ENCODE data around the gene NUP153.

The NUP153 gene

DNA sequence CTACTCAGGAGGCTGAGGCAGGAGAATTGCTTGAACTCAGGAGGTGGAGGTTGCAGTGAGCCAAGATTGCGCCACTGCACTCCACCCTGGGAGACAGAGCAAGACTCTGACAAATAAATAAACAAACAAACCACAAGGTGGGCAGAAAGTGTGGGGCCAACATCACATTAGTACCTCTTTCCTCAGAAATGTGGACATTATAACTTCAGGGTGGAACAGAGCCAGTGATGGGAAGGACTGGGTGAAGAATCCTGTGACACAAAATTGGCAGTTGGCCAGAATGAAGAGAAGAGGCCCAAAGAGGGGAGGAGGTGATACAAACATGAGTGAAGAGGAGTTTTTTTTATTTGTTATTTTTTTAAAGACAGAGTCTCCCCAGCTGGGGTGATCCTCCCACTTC, 50.6 kb downstream of the NUP153 start:
- DNase-seq, result no peak

DNA sequence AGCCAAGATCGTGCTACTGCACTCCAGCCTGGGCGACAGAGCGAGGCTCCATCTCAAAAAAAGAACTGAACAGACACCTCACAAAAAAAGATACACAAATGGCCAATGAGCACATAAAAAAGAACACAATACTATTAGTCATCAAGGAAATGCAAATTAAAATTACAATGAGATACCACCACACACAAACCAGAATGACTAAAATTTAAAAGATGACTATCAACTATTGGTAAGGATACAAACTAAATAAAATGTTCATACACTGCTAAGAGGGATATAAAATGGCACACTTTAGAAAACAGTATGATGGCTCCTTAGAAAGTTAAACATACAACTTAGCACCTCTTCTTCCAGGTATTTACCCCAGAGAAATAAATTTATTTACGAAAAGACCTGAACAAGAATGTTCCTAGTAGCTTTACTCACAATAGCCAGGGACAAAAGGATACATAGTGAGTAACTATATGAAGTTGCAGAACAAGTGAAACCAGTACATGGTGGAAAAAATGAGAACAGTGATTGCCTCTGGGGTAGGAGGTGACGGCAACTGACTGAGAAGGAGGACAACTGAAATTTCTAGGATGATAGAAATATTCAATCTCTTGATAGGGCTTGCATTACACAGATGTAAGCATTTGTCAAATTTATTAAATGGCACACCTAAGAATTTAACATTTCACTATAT, 53.4 kb downstream of the NUP153 start:
- no peak for DNase-seq

DNA sequence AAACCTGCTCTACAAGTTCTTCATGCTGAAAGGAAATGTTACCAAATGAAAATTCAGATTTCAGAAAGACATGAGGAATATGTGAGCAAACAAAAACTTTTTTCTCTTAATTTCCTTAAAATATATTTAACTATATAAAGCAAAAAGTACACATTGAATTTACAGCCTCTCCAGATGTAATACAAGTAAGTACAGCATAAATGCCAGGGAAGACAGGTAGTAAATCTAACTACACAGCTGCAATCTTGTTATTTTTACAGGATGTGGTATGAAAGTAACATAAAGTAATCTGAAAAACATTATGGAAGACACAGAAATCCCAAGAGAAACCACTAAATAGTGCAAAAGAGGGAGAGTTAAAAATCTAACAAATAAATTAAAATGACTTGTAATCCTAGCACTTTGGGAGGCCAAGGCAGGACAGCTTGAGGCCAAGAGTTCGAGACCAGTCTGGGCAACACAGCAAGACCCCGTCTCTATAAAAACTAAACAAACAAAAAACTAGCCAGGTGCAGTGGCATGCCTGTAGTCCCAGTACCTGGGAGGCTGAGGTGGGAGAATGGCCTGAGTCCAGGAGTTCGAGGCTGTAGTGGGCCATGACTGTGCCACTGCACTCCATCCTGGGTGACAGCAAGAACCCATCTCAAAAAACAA, 55.9 kb downstream of the NUP153 start:
- no peak for DNase-seq

DNA sequence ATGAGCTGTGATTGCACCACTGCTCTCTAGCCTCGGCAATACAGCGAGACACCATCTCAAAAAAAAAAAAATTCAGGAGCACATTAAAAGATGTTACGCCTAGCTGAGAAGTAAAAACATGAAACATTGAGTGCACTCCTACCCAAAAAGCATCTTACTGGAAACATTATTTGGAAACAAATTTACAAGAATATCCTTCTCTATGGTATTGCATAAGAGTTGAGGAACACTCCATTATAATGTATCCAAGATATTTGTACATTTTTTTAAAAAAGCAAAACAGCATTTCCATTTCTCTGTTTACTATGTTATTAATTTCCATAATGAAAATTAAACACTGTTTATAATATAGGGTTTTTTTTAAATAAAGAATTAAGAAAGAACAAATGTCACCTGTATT, 58.0 kb downstream of the NUP153 start:
- DNase-seq, result no peak

DNA sequence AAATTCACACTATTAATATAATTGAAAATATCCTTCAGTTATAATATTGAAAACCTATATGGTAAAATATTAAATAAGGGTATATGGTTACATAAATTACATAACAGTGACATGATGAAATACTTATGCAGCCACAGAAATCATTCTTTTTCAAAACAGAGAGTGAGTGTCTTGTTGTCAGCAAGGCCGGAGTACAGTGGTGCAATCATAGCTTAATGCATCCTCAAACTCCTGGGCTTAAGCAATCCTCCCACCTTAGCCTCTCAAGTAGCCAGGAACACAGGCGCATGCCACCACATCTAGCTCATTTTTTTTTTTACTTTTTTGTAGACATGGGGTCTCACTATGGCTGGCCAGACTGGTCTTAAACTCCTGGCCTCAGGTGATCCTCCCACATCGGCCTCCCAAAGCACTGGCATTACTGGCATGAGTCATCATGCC, 66.2 kb downstream of the NUP153 start:
- no peak for DNase-seq

DNA sequence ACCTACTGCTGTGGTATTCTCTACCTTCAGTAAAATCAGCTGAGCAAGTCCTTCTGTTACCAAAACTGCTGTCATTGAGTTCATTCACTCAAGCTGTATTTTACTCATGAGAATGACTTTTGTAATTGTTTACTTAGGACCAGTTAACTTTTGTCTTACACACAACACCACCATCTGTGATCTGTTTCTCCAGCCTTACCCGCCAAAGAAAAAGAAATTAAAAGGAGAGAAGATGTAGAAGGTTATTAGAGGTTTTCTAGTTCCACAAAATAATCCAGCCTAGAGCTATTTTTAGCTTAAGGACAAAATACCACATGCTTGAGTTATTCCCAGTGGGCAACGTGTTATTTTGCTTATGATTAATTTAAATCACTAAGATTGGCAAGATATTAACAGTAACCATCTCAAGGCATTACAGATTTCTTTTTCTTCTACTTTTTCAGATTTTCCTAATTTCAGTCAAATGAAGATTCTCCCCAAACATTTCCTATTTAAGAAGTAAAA, 68.5 kb downstream of the NUP153 start:
- no peak for DNase-seq

DNA sequence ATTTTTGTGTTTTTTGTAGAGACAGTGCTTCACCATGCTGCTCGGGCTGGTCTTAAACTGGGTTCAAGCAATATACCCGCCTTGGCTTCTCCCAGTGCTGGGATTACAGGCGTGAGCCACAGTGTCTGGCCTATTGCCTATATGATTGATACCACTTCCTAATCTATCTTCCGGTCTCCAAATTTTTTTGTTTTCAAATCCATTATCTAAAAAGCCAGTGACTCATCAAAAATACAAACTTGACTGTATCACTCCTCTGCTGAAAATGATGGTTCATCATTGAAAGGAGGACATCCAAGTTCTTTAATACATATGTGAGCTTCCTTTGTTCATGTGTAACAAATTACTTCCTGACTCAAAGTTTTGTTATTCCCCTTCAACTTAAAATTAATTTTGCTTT, 71.2 kb downstream of the NUP153 start:
- no peak for DNase-seq

DNA sequence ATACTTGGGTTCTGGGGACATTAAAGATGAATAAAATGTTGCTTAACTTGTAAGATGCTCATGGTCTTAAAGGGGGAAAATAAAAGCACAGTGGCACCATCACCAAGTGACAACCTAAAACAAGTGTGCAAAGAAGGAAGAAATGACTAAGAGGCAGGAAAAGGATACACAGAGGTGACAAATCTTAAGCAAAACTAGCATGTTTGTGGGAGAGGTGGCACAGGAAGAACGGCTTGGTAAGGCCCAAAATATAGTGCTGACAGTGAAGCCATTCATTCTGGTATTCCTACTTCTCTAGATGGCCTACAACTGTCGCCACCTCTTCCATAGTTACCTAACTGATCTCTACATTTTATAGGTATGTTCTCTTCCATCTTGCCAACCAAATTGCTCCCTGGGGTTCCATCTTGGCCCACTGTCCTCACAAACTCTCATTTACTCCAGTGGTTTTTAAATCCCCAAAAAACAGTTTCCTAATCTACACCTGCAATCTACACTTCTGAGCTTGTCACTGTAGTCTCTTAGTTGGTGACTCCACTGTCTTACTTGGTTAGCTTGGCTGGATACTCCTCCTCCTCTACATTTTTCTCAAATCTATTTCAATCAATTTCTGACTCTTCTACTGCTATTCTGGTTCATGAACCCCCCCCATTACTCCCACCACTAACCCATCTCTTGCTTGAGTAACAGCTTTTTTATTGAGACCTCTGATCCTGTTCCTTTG, 73.1 kb downstream of the NUP153 start:
- no peak for DNase-seq

DNA sequence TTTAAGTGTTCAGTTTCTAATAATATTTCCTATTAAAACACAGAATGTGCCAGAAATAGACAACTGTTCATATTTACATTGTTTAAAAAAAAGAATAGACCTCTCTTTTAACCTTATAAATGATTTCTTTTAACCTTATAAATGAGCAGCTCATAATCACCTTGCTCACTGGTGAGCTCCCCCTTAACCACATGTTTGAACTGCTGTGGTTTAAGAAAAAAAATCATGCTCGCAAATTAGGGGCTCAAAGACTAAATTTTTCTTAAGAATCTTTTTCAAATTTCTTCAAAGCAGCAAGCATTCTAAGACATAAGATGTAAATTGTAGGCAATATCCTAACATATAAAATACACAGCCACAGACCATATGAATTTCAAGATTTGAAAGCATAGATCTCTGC, 73.8 kb downstream of the NUP153 start:
- DNase-seq, result no peak

DNA sequence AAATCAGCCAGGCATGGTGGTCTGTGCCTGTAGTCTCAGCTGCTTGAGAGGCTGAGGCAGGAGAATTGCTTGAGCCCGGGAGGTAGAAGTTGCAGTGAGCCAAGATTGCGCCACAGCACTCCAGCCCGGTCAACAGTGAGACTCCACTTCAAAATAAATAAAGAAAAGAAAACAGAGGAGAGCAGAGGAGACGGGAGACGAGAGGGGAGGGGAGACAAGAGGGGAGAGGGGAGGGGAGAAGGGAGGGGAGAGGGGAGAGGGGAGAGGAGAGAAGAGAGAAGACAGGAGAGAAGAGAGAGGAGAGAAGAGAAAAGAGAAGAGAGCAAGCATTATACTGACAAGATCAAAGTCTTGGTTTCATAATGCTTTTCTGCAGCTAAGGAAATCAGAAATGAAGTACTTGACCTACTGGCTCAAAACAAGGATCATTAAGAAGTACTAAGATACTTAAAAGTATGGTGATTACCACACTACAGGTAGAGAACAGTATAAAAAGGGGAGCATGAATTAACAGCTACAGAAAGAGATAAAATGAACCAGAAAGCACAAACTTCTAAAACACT, 76.1 kb downstream of the NUP153 start:
- no peak for DNase-seq

DNA sequence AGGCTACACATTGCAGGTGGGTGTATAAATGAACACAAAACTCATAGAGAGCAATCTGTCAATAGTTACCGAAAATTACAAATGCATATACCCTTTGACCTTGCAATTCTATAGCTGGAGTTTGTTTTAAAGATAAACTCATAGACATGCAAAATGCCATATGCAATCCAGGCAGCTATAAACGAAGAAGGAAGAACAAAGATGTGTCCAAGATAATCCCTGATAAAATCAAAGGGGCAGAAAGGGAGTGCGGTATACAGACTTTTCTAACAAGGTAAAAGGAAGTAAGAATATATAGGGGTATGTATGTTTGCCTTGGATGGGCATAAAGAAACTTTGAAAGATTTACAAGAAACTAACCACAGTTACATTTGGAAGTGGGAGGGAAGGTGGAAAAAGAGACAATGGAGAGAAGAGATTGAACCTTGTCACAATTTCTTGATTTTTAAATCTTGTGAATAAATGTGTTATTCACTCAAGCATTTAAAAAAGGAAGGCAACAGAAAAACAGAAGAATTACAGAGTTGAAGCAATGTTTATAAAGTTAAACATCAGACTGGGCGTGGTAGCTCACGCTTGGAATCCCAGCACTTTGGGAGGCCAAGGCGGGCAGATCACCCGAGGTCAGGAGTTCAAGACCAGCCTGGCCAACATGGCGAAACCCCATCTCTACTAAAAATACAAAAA, 76.8 kb downstream of the NUP153 start:
- no peak for DNase-seq

DNA sequence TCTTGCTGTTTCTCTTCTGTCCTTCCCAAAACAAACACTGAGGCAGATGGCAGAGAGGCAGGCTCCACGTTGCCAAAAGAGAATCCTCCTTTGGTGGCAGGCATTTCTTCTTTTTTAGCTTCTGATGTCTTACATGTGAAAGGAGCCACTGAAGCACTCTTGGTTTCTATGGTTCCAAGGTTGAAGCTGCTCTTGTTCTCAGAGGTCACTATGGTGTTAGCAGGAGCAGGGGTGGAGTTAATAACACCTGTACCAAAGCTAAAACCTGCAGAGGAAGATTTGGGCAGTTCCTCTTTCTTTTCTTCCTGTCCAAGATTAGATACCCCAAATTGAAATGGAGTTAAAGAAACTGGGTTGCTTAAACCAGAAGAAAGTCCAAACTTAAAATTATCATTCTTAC, 77.9 kb downstream of the NUP153 start:
- no peak for DNase-seq

DNA sequence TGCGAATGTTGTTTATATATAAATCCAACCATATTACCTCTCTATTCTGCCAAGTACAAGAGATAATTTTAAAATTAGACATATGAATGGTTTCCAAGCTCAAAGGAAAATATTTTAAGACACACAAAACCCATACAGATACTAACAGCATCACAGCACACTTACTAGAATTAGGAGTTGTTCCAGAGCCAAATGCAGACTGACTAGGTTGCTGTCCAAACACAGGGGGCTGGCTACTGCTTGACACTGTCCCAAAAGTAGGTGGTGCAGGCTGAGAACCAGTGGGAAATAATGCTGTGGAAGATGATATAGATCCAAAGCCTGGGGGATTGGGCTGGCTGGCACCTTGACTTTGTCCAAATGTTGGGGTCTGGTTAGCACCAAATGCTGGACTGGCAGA, 82.3 kb downstream of the NUP153 start:
- DNase-seq, result no peak

DNA sequence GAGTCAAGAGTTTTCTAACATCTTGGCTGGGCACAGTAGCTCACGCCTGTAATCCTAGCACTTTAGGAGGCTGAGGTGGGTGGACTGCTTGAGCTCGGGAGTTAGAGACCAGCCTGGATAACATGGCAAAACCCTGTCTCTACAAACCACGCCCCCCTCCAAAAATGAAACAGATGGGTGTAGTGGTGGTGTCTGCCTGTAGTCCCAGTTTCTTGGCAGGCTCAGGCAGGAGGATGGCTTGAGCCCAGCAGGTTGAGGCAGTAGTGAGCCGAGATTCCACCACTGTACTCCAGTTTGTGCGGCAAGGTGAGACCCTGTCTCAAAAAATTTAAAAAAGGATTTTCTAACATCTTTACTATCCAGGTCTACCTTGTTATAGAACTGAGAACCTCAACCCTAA, 84.6 kb downstream of the NUP153 start:
- DNase-seq, result peak; percentile 33 to 38

DNA sequence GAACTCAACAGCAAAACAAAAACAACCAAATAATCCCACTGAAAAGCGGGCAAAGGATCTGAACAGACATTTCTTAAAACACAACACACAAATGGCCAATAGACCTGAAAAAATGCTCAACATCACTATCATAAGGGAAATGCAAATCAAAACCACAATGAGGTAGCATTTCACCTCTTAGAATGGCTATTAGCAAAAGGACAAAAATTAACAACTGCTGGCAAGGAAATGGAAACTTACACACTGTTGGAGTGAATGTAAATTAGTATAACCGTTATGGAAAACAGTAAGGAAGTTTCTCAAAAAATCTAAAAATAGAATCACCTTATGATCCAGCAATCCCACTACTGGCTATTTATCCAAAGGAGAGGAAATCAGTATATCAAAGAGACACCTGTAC, 85.7 kb downstream of the NUP153 start:
- no peak for DNase-seq

DNA sequence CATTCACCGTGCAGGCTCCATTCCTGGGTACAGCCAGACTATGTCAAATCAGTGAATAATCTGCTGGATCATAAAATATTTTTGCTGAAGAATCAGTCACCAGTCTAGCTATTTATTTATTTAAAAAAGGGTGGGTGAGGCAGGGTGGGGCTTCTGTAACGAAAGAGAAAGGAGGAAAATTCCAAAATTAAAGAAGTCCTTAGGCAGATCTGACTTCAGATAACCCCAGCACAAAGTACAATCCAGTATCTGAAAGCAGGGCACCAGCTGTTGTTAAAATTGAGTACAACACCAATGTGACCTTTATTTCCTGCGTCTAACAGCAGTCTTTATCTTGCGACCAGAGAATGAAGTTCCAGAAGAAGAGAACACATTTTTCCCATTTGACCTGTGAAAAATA, 90.9 kb downstream of the NUP153 start:
- no peak for DNase-seq

DNA sequence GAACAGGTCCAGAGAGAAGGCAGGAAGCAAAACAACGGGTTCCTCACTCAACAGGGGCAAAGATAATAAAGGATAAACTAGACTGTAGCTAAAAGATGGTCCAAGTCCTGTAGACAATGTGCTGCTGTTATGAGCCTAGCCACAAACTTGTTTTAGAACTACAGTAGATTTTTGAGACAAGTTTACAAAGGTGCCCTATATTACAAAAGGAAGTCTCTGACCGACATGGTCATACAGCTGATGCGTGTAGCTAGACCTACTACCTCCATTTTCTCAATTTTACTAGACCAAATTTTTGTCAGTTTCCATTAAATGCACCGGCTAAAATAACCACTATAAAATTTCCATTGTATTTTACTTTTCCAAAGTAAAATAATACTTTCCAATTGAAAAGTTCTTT, 94.7 kb downstream of the NUP153 start:
- no peak for DNase-seq

DNA sequence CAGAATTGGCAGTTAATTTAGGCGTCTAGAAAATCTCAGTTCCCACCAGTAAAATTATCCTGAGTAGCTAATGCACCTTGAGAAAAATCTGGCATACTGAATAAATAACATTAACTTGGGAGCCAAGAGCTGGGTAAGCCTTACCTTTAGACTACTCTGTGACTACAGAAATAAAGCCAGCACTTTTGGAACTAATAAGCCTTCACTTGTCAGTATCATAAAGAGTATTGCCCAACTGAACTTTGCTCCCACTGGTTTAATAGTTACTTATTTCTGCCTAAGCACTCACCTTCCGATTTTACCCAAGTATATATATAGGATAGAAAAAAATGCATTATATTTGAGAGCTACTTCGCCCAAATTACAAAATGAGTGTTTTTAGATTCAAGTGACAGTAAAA, 95.9 kb downstream of the NUP153 start:
- no peak for DNase-seq

DNA sequence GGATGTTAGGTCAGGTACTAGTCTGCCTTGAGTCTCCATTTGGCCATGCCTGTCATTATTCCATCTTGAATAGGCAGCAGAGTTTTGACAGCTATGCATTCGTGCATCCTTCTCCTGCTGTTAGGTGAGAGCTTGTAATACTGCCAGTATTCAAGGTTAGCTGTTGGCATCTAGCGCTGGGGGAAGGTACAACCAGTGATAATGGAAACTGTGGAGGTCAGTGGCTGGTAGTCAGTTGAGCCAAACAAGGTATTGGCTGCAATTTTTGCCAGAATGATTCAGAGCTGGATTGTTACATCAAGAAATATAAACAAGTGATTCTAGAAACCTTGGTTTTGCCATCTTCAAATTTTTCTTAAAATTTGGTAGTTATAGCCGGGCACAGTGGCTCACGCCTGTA, 100.1 kb downstream of the NUP153 start:
- DNase-seq, result no peak

DNA sequence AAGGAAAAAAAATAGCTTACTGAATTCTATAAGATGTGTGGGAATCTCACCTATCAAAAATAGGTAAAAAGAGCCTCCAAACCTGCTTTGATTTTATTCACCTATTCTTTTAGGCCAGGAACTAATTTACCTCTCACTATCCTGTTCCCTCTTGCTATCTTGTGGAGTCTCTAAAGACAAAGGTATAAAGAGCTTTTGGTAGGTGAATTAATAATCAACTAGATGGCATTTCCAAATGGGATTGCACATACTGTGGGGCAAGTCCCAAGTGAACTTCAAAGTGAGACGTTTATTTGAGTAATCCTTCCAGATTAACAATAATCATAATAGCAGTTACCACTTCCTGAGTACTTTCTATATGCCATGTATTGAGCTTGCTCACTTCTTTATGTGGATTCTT, 103.8 kb downstream of the NUP153 start:
- no peak for DNase-seq

DNA sequence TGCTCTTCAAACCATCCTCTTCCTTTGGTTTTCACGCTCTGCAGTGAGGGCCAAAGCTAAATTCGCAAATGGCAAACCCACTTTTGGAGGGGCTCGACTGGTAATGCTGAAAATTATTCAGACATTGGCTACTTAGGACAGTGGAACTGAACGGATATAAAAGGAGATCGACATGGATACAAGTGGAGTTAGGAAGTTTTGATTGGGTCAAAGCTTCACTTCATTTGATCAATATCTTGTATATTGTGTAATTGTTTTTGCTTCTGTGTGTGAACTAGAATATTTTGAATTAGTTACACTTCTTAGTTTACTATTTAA, 105.4 kb downstream of the NUP153 start:
- peak in 1 of 2 experiments; percentile 35 for DNase-seq

DNA sequence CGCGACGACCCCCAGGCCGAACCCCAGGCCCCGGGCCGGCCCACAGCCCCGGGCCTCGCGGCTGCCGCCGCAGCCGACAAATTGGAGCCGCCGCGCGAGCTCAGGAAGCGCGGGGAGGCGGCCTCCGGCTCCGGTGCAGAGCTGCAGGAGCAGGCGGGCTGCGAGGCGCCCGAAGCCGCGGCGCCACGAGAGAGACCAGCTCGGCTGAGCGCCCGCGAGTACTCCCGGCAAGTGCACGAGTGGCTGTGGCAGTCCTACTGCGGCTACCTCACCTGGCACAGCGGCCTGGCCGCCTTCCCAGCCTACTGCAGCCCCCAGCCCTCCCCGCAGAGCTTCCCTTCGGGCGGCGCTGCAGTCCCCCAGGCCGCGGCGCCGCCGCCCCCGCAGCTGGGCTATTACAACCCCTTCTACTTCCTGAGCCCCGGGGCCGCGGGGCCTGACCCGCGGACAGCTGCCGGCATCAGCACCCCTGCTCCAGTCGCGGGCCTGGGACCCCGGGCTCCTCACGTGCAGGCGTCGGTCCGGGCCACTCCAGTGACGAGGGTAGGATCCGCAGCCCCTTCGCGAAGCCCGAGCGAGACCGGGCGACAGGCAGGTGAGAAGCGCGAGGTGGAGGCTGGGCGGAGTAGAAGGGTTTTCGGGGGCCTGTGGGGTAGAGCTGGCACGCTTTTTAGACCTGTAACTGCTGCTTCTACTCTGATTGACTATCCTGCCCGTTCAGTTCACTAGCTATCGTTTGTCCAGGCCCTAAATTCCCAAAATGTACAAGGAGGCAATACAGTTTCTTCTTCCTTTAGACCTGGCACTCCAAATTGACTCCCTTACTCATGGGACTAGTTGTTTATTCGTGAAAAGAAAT, 106.0 kb downstream of the NUP153 start:
- peak in 1 of 2 experiments; percentile 49 for DNase-seq
